SK-N-SH treated with all-trans-retinoic acid at 6 μM for 48 hours (cell line): ENCODE results near the gene AK1.

Source experiments
- ATAC-seq: fragments of 200-7000 bp; cut with Tn5 transposase; 3 replicates; pipeline ENCODE4 v1.9.1; 2020; ENCODE audit warnings: mild to moderate bottlenecking, moderate library complexity
- ARNTL ChIP-seq: fragments of 450-650 bp; formaldehyde crosslinking; IDR thresholded peaks from 2 replicates; pipeline ENCODE4 v1.5.0; 2020; ENCODE audit warnings: low read depth, mild to moderate bottlenecking, moderate library complexity, borderline replicate concordance
- BACH2 ChIP-seq: fragments of 250-450 bp; sonication (Bioruptor Pico); IDR thresholded peaks from 2 replicates; pipeline ENCODE4 v1.9.0; 2021; ENCODE audit warnings: mild to moderate bottlenecking, borderline replicate concordance
- CREB5 ChIP-seq: fragments of 250-450 bp; sonication (Bioruptor Pico); IDR thresholded peaks from 2 replicates; pipeline ENCODE4 v1.5.1; 2020; ENCODE audit warnings: low read depth, mild to moderate bottlenecking, moderate library complexity
- CSDC2 ChIP-seq: fragments of 250-450 bp; sonication (Bioruptor Pico); IDR thresholded peaks from 2 replicates; pipeline ENCODE4 v1.5.0; 2020; ENCODE audit warnings: mild to moderate bottlenecking, moderate library complexity
- CSRNP3 ChIP-seq: fragments of 250-450 bp; sonication (Bioruptor Pico); IDR thresholded peaks from 2 replicates; pipeline ENCODE4 v1.5.1; 2021; ENCODE audit warnings: mild to moderate bottlenecking, moderate library complexity
- ESRRG ChIP-seq: fragments of 250-450 bp; sonication (Bioruptor Pico); IDR thresholded peaks from 2 replicates; pipeline ENCODE4 v1.6.1; 2021; ENCODE audit warnings: mild to moderate bottlenecking
- GLIS3 ChIP-seq: fragments of 250-450 bp; sonication (Bioruptor Pico); IDR thresholded peaks from 2 replicates; pipeline ENCODE4 v1.5.0; 2020; ENCODE audit warnings: mild to moderate bottlenecking, moderate library complexity
- ISL1 ChIP-seq: fragments of 250-450 bp; sonication (Bioruptor Pico); IDR thresholded peaks from 2 replicates; pipeline ENCODE4 v2.1.2; 2022; ENCODE audit warnings: mild to moderate bottlenecking, moderate library complexity
- OSR1 ChIP-seq: fragments of 250-450 bp; sonication (Bioruptor Pico); IDR thresholded peaks from 2 replicates; pipeline ENCODE4 v1.8.0; 2022; ENCODE audit warnings: moderate library complexity, mild to moderate bottlenecking, inconsistent platforms
- PATZ1 ChIP-seq: fragments of 250-450 bp; sonication (Bioruptor Pico); IDR thresholded peaks from 2 replicates; pipeline ENCODE4 v1.8.0; 2020; ENCODE audit warnings: mild to moderate bottlenecking, moderate library complexity, borderline replicate concordance
- POU6F1 ChIP-seq: fragments of 250-450 bp; sonication (Bioruptor Pico); IDR thresholded peaks from 2 replicates; pipeline ENCODE4 v1.8.0; 2021; ENCODE audit warnings: low read depth, mild to moderate bottlenecking, moderate library complexity, borderline replicate concordance
- PPARA ChIP-seq: fragments of 250-450 bp; sonication (Bioruptor Pico); IDR thresholded peaks from 2 replicates; pipeline ENCODE4 v1.5.0; 2020; ENCODE audit warnings: mild to moderate bottlenecking, borderline replicate concordance
- RARB ChIP-seq: fragments of 250-450 bp; sonication (Bioruptor Pico); IDR thresholded peaks from 2 replicates; pipeline ENCODE4 v1.8.0; 2021; ENCODE audit warnings: mild to moderate bottlenecking, moderate library complexity
- SNAI2 ChIP-seq: fragments of 250-450 bp; sonication (Bioruptor Pico); IDR thresholded peaks from 2 replicates; pipeline ENCODE4 v1.5.0; 2020; ENCODE audit warnings: mild to moderate bottlenecking, moderate library complexity
- TCF4 ChIP-seq: fragments of 250-450 bp; sonication (Bioruptor Pico); IDR thresholded peaks from 2 replicates; pipeline ENCODE4 v1.8.0; 2021; ENCODE audit warnings: mild to moderate bottlenecking, moderate library complexity, borderline replicate concordance
- TOX ChIP-seq: fragments of 250-450 bp; sonication (Bioruptor Pico); IDR thresholded peaks from 2 replicates; pipeline ENCODE4 v1.8.0; 2021; ENCODE audit warnings: mild to moderate bottlenecking, moderate library complexity, borderline replicate concordance
- TSHZ2 ChIP-seq: fragments of 250-450 bp; sonication (Bioruptor Pico); IDR thresholded peaks from 2 replicates; pipeline ENCODE4 v1.5.0; 2020; ENCODE audit warnings: mild to moderate bottlenecking, moderate library complexity
- ZC3H10 ChIP-seq: fragments of 250-450 bp; sonication (Bioruptor Pico); IDR thresholded peaks from 2 replicates; pipeline ENCODE4 v1.5.1; 2021; ENCODE audit warnings: mild to moderate bottlenecking, moderate library complexity
- ZFP3 ChIP-seq: fragments of 250-450 bp; sonication (Bioruptor Pico); IDR thresholded peaks from 2 replicates; pipeline ENCODE4 v1.5.0; 2020; ENCODE audit warnings: mild to moderate bottlenecking, moderate library complexity
- ZFP30 ChIP-seq: fragments of 450-650 bp; formaldehyde crosslinking; IDR thresholded peaks from 2 replicates; pipeline ENCODE4 v1.5.0; 2022; ENCODE audit warnings: mild to moderate bottlenecking, moderate library complexity
- ZNF70 ChIP-seq: fragments of 450-650 bp; formaldehyde crosslinking; IDR thresholded peaks from 2 replicates; pipeline ENCODE4 v1.5.0; 2020; ENCODE audit warnings: mild to moderate bottlenecking, moderate library complexity
- ZNF8 ChIP-seq: fragments of 450-650 bp; formaldehyde crosslinking; IDR thresholded peaks from 2 replicates; pipeline ENCODE4 v1.5.0; 2020; ENCODE audit warnings: mild to moderate bottlenecking, moderate library complexity

Gene AK1

GRCh38 chr9:127862075-127863011 lies 15.1 kb downstream of the AK1 start:
- ATAC-seq: no peak
- TF ChIP-seq ZFP3 (CRISPR knock-in tag) (no peak), TCF4 (CRISPR knock-in tag) (no peak), ZNF70 (CRISPR knock-in tag) (no peak), ZFP30 (CRISPR knock-in tag) (no peak), TOX (CRISPR knock-in tag) (no peak), SNAI2 (CRISPR knock-in tag) (no peak), PATZ1 (CRISPR knock-in tag) (no peak), RARB (CRISPR knock-in tag) (no peak), ESRRG (no peak), ZC3H10 (CRISPR knock-in tag) (no peak), CSDC2 (CRISPR knock-in tag) (no peak), GLIS3 (no peak), PPARA (CRISPR knock-in tag) (no peak), ISL1 (CRISPR knock-in tag) (no peak), ZNF8 (no peak), CSRNP3 (CRISPR knock-in tag) (no peak), CREB5 (CRISPR knock-in tag) (no peak)
- TF ChIP-seq, all 23 proteins: peak for 0

GRCh38 chr9:127860779-127861178 lies 16.7 kb downstream of the AK1 start:
- ATAC-seq: no peak

More at GRCh38 chr9:127860779-127861178, 16.7 kb downstream of the AK1 start:
- no peak for TF ChIP-seq CSRNP3 (CRISPR knock-in tag)
- no peak for TF ChIP-seq ESRRG
- no peak for TF ChIP-seq TSHZ2 (CRISPR knock-in tag)
- TF ChIP-seq ZNF70 (CRISPR knock-in tag): no peak
- TF ChIP-seq SNAI2 (CRISPR knock-in tag): no peak
- no peak for TF ChIP-seq CREB5 (CRISPR knock-in tag)
- no peak for TF ChIP-seq POU6F1 (CRISPR knock-in tag)
- no peak for TF ChIP-seq ISL1 (CRISPR knock-in tag)
- TF ChIP-seq TOX (CRISPR knock-in tag): no peak
- TF ChIP-seq OSR1: no peak
- TF ChIP-seq BACH2 (CRISPR knock-in tag): no peak
- TF ChIP-seq ZC3H10 (CRISPR knock-in tag): no peak
- no peak for TF ChIP-seq ARNTL
